Left lung (tissue), 10 donors: ENCODE results near the gene QSOX2. TPM values are rescaled to one million over a fixed set of nuclear protein-coding genes. Genes with fewer than 3 reads are reported as not detected.

Experiments
- ATAC-seq: fragments of 200-7000 bp; cut with Tn5 transposase; one replicate; pipeline ENCODE4 v1.9.1; 2020; ENCODE audit warnings: moderate library complexity
- DNase-seq, 4 donors: peaks; one replicate each; pipeline ENCODE4 v3.0.0-alpha.2; 2013 to 2020
- H3K27ac ChIP-seq, 2 donors: fragments of 200-600 bp; sonication (generic) in 1 of 2; one replicate each; pipeline versions ENCODE4 v1.5.0 to v1.8.0; 2020 to 2021
- H3K27me3 ChIP-seq, 2 donors: fragments of 200-600 bp; sonication (generic) in 1 of 2; one replicate each; pipeline versions ENCODE4 v1.5.0 to v1.8.0; 2020 to 2021
- H3K36me3 ChIP-seq, 2 donors: fragments of 200-600 bp; sonication (generic) in 1 of 2; one replicate each; pipeline versions ENCODE4 v1.5.0 to v1.8.0; 2020 to 2021
- H3K4me1 ChIP-seq, 2 donors: fragments of 200-600 bp; one replicate each; pipeline ENCODE4 v1.8.0; 2021
- H3K4me3 ChIP-seq, 2 donors: fragments of 200-600 bp; sonication (generic) in 1 of 2; one replicate each; pipeline versions ENCODE4 v1.5.0 to v1.8.0; 2020 to 2021; ENCODE audit warnings: mild to moderate bottlenecking in 1 of 2
- H3K9me3 ChIP-seq, 2 donors: fragments of 200-600 bp; sonication (generic) in 1 of 2; one replicate each; pipeline versions ENCODE4 v1.5.0 to v1.8.0; 2020 to 2021
- CTCF ChIP-seq, 2 donors: fragments of 200-600 bp; sonication (generic) in 1 of 2; IDR thresholded peaks; one replicate each; pipeline versions ENCODE4 v1.5.0 to v1.8.0; 2021; ENCODE audit warnings: antibody characterized with exemption in 2 of 2
- intact Hi-C, 2 donors: fragments of 100-400 bp; cut with DNase I; formaldehyde crosslinking; loops; one replicate each; pipeline versions ENCODE4 v1.11.2 to v1.14.2; 2022
- polyA plus RNA-seq, 6 donors: library from polyadenylated mRNA; unstranded; fragments of 120-200 nt; gene quantifications; one replicate each; pipeline ENCODE4 v1.2.1, GENCODE V29; 2013; ENCODE audit not compliant: insufficient read length in 6 of 6
- total RNA-seq, 2 donors: library from RNA; stranded (reverse); fragmentation: NEBNext Ultra II Directional; extraction: Animal tissue kit (Norgen Biotek cat#: 25700); gene quantifications; one replicate each; pipeline ENCODE4 v1.2.1, GENCODE V29; 2021
- donor health status: DM: no; HTN: yes; CAD: no.
- donor health status: DM: no; HTN: no; CAD: no.

The QSOX2 gene
- total and polyA plus RNA-seq, 8 donors: 9.5 to 15.4 (median 12.0) TPM

GRCh38 chr9:136192289-136193126 lies 53.1 kb downstream of the QSOX2 start:
- DNase-seq (no peak), ATAC-seq (no peak)
- Histone ChIP-seq H3K4me1 (no peaks in the 10 kb centered on the region), H3K9me3 (no peaks in the 10 kb centered on the region), H3K27ac (no peak overlapping the region), H3K27me3 (peaks cover 69 to 100% of the 10 kb centered on the region in 2 donors), H3K36me3 (no peaks in the 10 kb centered on the region), H3K4me3 (no peak overlapping the region)
- intact Hi-C loops: no loop called here
- TF ChIP-seq CTCF (IDR thresholded peaks at IDR 0.05): no peak

- ATAC-seq (no peak), DNase-seq (no peak)
- TF ChIP-seq CTCF (IDR thresholded peaks at IDR 0.05): no peak
- no peaks in the 10 kb centered on the region for H3K9me3 ChIP-seq
- intact Hi-C loops: no loop called here
- H3K36me3 ChIP-seq: no peaks in the 10 kb centered on the region
- no peaks in the 10 kb centered on the region for H3K4me1 ChIP-seq
- no peak overlapping the region for H3K4me3 ChIP-seq
- H3K27me3 ChIP-seq: peaks cover 63 to 100% of the 10 kb centered on the region in 2 donors
- no peak overlapping the region for H3K27ac ChIP-seq
These were observed 53.7 kb downstream of the QSOX2 start for GRCh38 chr9:136191960-136192286.

GRCh38 chr9:136191099-136191959 lies 54.3 kb downstream of the QSOX2 start:
- H3K27me3 ChIP-seq: peaks cover 57 to 100% of the 10 kb centered on the region in 2 donors
- H3K4me3 ChIP-seq: no peak overlapping the region
- no peak for DNase-seq
- no peaks in the 10 kb centered on the region for H3K4me1 ChIP-seq
- ATAC-seq: no peak
- no peaks in the 10 kb centered on the region for H3K9me3 ChIP-seq
- TF ChIP-seq CTCF (IDR thresholded peaks at IDR 0.05): no peak
- H3K27ac ChIP-seq: no peak overlapping the region
- no peaks in the 10 kb centered on the region for H3K36me3 ChIP-seq
- intact Hi-C loops: no loop called here

GRCh38 chr9:136190656-136191055 lies 55.0 kb downstream of the QSOX2 start:
- no peaks in the 10 kb centered on the region for H3K4me1 ChIP-seq
- intact Hi-C loops: no loop called here
- H3K36me3 ChIP-seq: no peaks in the 10 kb centered on the region
- H3K4me3 ChIP-seq: no peak overlapping the region
- DNase-seq (no peak), ATAC-seq (no peak)
- TF ChIP-seq CTCF (IDR thresholded peaks at IDR 0.05): no peak
- no peak overlapping the region for H3K27ac ChIP-seq
- H3K9me3 ChIP-seq: no peaks in the 10 kb centered on the region
- H3K27me3 ChIP-seq: peaks cover 53 to 100% of the 10 kb centered on the region in 2 donors

GRCh38 chr9:136190237-136190601 lies 55.4 kb downstream of the QSOX2 start:
- H3K4me1 ChIP-seq: no peaks in the 10 kb centered on the region
- DNase-seq (no peak), ATAC-seq (no peak)
- no peak overlapping the region for H3K4me3 ChIP-seq
- TF ChIP-seq CTCF (IDR thresholded peaks at IDR 0.05): no peak
- peaks cover 52 to 100% of the 10 kb centered on the region in 2 donors for H3K27me3 ChIP-seq
- no peak overlapping the region for H3K27ac ChIP-seq
- intact Hi-C loops: no loop called here
- no peaks in the 10 kb centered on the region for H3K36me3 ChIP-seq
- H3K9me3 ChIP-seq: no peaks in the 10 kb centered on the region
